Spleen (tissue), 11 donors: ENCODE results near the gene KDM4B. TPM values are rescaled to one million over a fixed set of nuclear protein-coding genes. Genes with fewer than 3 reads are reported as not detected.

Experiments
- DNase-seq: peaks from one replicate; pipeline ENCODE4 v3.0.0-alpha.2; 2020
- H3K27ac ChIP-seq, 8 donors: fragments of 200-600 bp; sonication (generic) in 7 of 8; 1 replicate in 4 of 8; 2 replicates in 4 of 8; pipeline versions ENCODE4 v1.5.0 to v1.8.0; 2016 to 2021; ENCODE audit warnings: inconsistent platforms in 4 of 8, mild to moderate bottlenecking in 4 of 8, moderate library complexity in 1 of 8
- H3K27me3 ChIP-seq, 7 donors: fragments of 200-600 bp; sonication (generic) in 6 of 7; replicated peaks in 1 of 7; 1 replicate in 4 of 7; 2 replicates in 3 of 7; pipeline versions ENCODE4 v1.5.0 to v1.8.0; 2016 to 2021; ENCODE audit warnings: inconsistent platforms in 3 of 7, mild to moderate bottlenecking in 1 of 7
- H3K36me3 ChIP-seq, 6 donors: fragments of 200-600 bp; sonication (generic) in 5 of 6; 1 replicate in 4 of 6; 2 replicates in 2 of 6; pipeline versions ENCODE4 v1.5.0 to v1.8.0; 2016 to 2021; ENCODE audit warnings: inconsistent platforms in 2 of 6
- H3K4me1 ChIP-seq, 6 donors: fragments of 200-600 bp; sonication (generic) in 5 of 6; 1 replicate in 3 of 6; 2 replicates in 3 of 6; pipeline versions ENCODE4 v1.5.0 to v1.8.0; 2016 to 2021; ENCODE audit warnings: inconsistent platforms in 3 of 6
- H3K4me3 ChIP-seq, 8 donors: fragments of 200-600 bp; sonication (generic) in 7 of 8; 1 replicate in 4 of 8; 2 replicates in 4 of 8; pipeline versions ENCODE4 v1.5.0 to v1.8.0; 2016 to 2021; ENCODE audit warnings: inconsistent platforms in 4 of 8, mild to moderate bottlenecking in 4 of 8, moderate library complexity in 2 of 8
- H3K9me3 ChIP-seq, 8 donors: fragments of 200-600 bp; sonication (generic) in 7 of 8; 1 replicate in 4 of 8; 2 replicates in 4 of 8; pipeline versions ENCODE4 v1.5.0 to v1.8.0; 2016 to 2021; ENCODE audit warnings: inconsistent platforms in 4 of 8
- CTCF ChIP-seq, 11 experiments: fragments of 200-600 bp in 7 of 11; fragments of 450-650 bp in 4 of 11; sonication (generic) in 4 of 11; IDR thresholded peaks in 8 of 11; conservative IDR thresholded peaks in 3 of 11; 1 replicate in 7 of 11; 2 replicates in 4 of 11; pipeline versions ENCODE4 v1.4.0 to v1.8.0; 2016 to 2021; ENCODE audit warnings: antibody characterized with exemption in 11 of 11, inconsistent platforms in 4 of 11, mild to moderate bottlenecking in 1 of 11
- POLR2A ChIP-seq, 3 donors: fragments of 450-650 bp; IDR thresholded peaks; one replicate each; pipeline ENCODE4 v1.5.1; 2017; ENCODE audit warnings: antibody characterized with exemption in 3 of 3, mild to moderate bottlenecking in 1 of 3
- POLR2AphosphoS5 ChIP-seq, 3 donors: sonication (generic); formaldehyde crosslinking; IDR thresholded peaks; one replicate each; pipeline ENCODE4 v1.5.1; 2017; ENCODE audit warnings: antibody characterized with exemption in 3 of 3
- WGBS, 5 donors: extraction: QIAGEN DNeasy Blood & Tissue Kit in 3 of 5; methylation state at CpG; one replicate each; pipeline versions ENCODE4 v1.1.5 to v1.1.7; 2013 to 2018; 5-methylcytosine and 5-hydroxymethylcytosine counted together
- intact Hi-C: fragments of 100-400 bp; cut with DNase I; formaldehyde crosslinking; loops from one replicate; pipeline ENCODE4 v1.15.0; 2023; ENCODE audit warnings: low total_unique reads
- polyA plus RNA-seq, 3 donors: library from polyadenylated mRNA; stranded (reverse); fragments of 200-250 nt; gene quantifications; one replicate each; pipeline ENCODE4 v1.2.1, GENCODE V29; 2013
- total RNA-seq, 7 donors: library from RNA; depleted of rRNA in 3 of 7; stranded (reverse); fragments of >200 nt in 3 of 7; fragmentation: NEBNext Ultra II Directional in 4 of 7; extraction: Animal tissue kit (Norgen Biotek cat#: 25700) in 4 of 7; gene quantifications; one replicate each; pipeline versions ENCODE4 v1.1.0 to v1.2.1, GENCODE V29; 2016 to 2021
- donor health status: healthy with polysubstance abuse.
- donor health status: DM: no; HTN: no; CAD: no; lungs with moderate emphysema.
- donor health status: DM: no; HTN: no; CAD: no.
- donor health status: Bipolar disorder and iron deficiency.
- donor health status: healthy.
- donor health status: DM: no; HTN: no; CAD: no.
- donor health status: DM: yes; HTN: yes; CAD: no.

KDM4B gene
- total and polyA plus RNA-seq, 10 donors = 18.3 to 80.5 (median 52.4) TPM

GRCh38 chr19:5171711-5172110 lies 202.8 kb downstream of the KDM4B start:
- no peak for DNase-seq
- TF ChIP-seq POLR2AphosphoS5 (IDR thresholded peaks at IDR 0.05) (no peak), CTCF (IDR thresholded peaks at IDR 0.05 in 8 of 11, conservative IDR thresholded peaks at IDR 0.05 in 3 of 11) (no peak), POLR2A (IDR thresholded peaks at IDR 0.05) (no peak)
- Histone ChIP-seq H3K4me1 (peaks cover 0 to 5% (median 0%) of the 10 kb centered on the region in 6 donors), H3K9me3 (peaks cover 0 to 3% (median 0%) of the 10 kb centered on the region in 8 donors), H3K27me3 (no peaks in the 10 kb centered on the region), H3K4me3 (no peak overlapping the region), H3K36me3 (no peaks in the 10 kb centered on the region), H3K27ac (no peak overlapping the region)
- 64 to 77% (median 71%) methylated on average over 9 of the region's 9 CpGs for WGBS, 5 donors
- intact Hi-C loops = no loop called here

- TF ChIP-seq POLR2AphosphoS5 (IDR thresholded peaks at IDR 0.05) (no peak), POLR2A (IDR thresholded peaks at IDR 0.05) (no peak), CTCF (IDR thresholded peaks at IDR 0.05 in 8 of 11, conservative IDR thresholded peaks at IDR 0.05 in 3 of 11) (no peak)
- DNase-seq = no peak
- peaks cover 0 to 3% (median 0%) of the 10 kb centered on the region in 8 donors for H3K9me3 ChIP-seq
Observed at GRCh38 chr19:5172859-5173630, 204.1 kb downstream of the KDM4B start.

GRCh38 chr19:5173993-5174392 lies 205.1 kb downstream of the KDM4B start:
- Histone ChIP-seq H3K4me1 (peaks cover 0 to 14% (median 0%) of the 10 kb centered on the region in 6 donors), H3K9me3 (peaks cover 0 to 3% (median 0%) of the 10 kb centered on the region in 8 donors), H3K36me3 (no peaks in the 10 kb centered on the region), H3K27me3 (no peaks in the 10 kb centered on the region), H3K27ac (peak overlapping the region in 3 of 8 donors; percentile 24 to 51 (median 43)), H3K4me3 (no peak overlapping the region)
- no peak for TF ChIP-seq POLR2AphosphoS5 (IDR thresholded peaks at IDR 0.05)
- no peak for TF ChIP-seq POLR2A (IDR thresholded peaks at IDR 0.05)
- no peak for TF ChIP-seq CTCF (IDR thresholded peaks at IDR 0.05 in 8 of 11, conservative IDR thresholded peaks at IDR 0.05 in 3 of 11)
- intact Hi-C loops = no loop called here
- no peak for DNase-seq
- 76 to 81% (median 79%) methylated on average over 12 of the region's 12 CpGs for WGBS, 5 donors

More at GRCh38 chr19:5172859-5173630, 204.1 kb downstream of the KDM4B start:
- no peak overlapping the region for H3K4me3 ChIP-seq
- no peaks in the 10 kb centered on the region for H3K36me3 ChIP-seq
- WGBS, 5 donors = 53 to 68% (median 61%) methylated on average over 8 of the region's 8 CpGs
- H3K4me1 ChIP-seq = peaks cover 0 to 14% (median 0%) of the 10 kb centered on the region in 6 donors
- H3K27me3 ChIP-seq = no peaks in the 10 kb centered on the region
- intact Hi-C loops = no loop called here
- H3K27ac ChIP-seq = peak overlapping the region in 6 of 8 donors; percentile 21 to 51 (median 36)

- Histone ChIP-seq H3K4me1 (peaks cover 0 to 14% (median 0%) of the 10 kb centered on the region in 6 donors), H3K4me3 (no peak overlapping the region), H3K27me3 (no peaks in the 10 kb centered on the region), H3K27ac (no peak overlapping the region), H3K9me3 (peaks cover 0 to 3% (median 0%) of the 10 kb centered on the region in 8 donors), H3K36me3 (no peaks in the 10 kb centered on the region)
- intact Hi-C loops = no loop called here
- TF ChIP-seq CTCF (IDR thresholded peaks at IDR 0.05 in 8 of 11, conservative IDR thresholded peaks at IDR 0.05 in 3 of 11) = no peak
- no peak for TF ChIP-seq POLR2A (IDR thresholded peaks at IDR 0.05)
- no peak for TF ChIP-seq POLR2AphosphoS5 (IDR thresholded peaks at IDR 0.05)
- no peak for DNase-seq
- WGBS, 5 donors = 79 to 92% (median 86%) methylated on average over 19 of the region's 19 CpGs
Observed at GRCh38 chr19:5177745-5178450, 209.0 kb downstream of the KDM4B start.
